MM.1S (cell line): ENCODE measurements around the gene PPP1R13B.

Source experiments
- EZH2 ChIP-seq: fragments of 300-600 bp; sonication (generic); optimal IDR thresholded peaks from 2 replicates; pipeline ENCODE3; 2017; ENCODE audit warnings: low read depth, mild to moderate bottlenecking, antibody characterized with exemption, low read length, mixed read lengths
- EZH2phosphoT487 ChIP-seq: fragments of 300-600 bp; sonication (generic); IDR thresholded peaks from 2 replicates; pipeline ENCODE4 v1.6.1; 2018; ENCODE audit warnings: antibody characterized with exemption, low read length
- TF ChIP-seq, protein P1 (sequence below): fragments of 300-600 bp; sonication (generic); IDR thresholded peaks from 2 replicates; pipeline ENCODE4 v1.5.1; 2016; ENCODE audit warnings: antibody characterized with exemption, low read length, mixed read lengths

DNA sequence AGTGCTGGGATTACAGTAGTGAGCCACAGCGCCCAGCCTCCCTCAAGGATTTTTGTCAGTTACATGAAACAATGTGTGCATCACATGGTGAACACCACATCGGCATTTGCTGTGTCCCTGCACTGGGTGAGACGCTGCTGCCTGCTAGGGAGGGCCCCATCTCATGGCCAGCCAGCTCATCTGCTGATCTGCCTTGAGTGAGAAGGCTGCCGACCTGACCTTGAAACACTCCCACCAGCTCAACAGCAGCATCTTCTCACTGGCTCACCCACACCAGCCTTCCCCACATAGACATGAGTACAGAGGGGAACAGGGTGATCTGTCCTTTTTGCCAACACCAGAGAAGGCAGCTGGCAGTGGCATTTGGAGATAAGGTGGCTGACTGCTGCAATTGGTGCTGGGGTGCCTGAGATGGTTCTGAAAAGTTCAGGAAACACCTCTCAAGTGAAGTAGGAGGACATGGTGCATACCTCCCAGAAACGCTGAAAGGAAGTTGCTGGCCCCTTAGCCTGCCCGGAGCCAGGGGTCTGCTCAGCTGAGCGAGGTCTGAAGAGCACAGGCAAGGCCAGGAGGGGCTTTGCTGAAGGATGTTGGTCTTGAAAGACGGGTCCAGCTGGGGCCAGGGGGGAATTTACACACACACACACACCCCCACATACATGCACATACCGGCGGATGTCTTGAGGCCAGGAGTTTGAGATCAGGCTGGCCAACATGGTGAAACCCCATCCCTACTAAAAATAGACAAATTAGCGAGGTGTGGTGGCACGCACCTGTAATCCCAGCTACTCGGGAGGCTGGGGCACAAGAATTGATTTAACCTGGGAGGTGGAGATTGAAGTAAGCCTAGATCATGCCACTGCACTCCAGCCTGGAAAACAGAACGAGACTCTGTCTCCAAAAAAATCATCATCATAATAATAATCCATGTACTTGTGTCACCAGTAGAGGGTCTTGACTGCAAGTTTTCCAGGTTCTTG is 14.3 kb upstream of the PPP1R13B start:
- TF ChIP-seq, protein P1, sequence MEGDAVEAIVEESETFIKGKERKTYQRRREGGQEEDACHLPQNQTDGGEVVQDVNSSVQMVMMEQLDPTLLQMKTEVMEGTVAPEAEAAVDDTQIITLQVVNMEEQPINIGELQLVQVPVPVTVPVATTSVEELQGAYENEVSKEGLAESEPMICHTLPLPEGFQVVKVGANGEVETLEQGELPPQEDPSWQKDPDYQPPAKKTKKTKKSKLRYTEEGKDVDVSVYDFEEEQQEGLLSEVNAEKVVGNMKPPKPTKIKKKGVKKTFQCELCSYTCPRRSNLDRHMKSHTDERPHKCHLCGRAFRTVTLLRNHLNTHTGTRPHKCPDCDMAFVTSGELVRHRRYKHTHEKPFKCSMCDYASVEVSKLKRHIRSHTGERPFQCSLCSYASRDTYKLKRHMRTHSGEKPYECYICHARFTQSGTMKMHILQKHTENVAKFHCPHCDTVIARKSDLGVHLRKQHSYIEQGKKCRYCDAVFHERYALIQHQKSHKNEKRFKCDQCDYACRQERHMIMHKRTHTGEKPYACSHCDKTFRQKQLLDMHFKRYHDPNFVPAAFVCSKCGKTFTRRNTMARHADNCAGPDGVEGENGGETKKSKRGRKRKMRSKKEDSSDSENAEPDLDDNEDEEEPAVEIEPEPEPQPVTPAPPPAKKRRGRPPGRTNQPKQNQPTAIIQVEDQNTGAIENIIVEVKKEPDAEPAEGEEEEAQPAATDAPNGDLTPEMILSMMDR: no peak
- TF ChIP-seq EZH2phosphoT487 (no peak), EZH2 (no peak)
